Activated CD4-positive, alpha-beta T cell treated with anti-CD3 and anti-CD28 coated beads, Interleukin-2, amount 10 ng/mL, durations not matched to agents 7 days and 5 days (primary cell): Measurements from ENCODE around the gene GID8. TPM values are rescaled to one million over a fixed set of nuclear protein-coding genes. Genes with fewer than 3 reads are reported as not detected.

Experiments used
- CTCF ChIA-PET: fragments of 350-600 bp; sonication (Branson Sonifier 250); formaldehyde crosslinking; loops from one replicate; lab custom pipeline; 2021; ENCODE audit warnings: antibody characterized with exemption; lab: Charles Lee
- POLR2A ChIA-PET: fragments of 350-600 bp; sonication (Branson Sonifier 250); formaldehyde crosslinking; loops from one replicate; lab custom pipeline; 2021; ENCODE audit warnings: antibody characterized with exemption; lab: Charles Lee
- DNase-seq: peaks from one replicate; pipeline ENCODE4 v3.0.0-alpha.2; 2020
- H3K27ac Mint-ChIP-seq: one replicate; pipeline ENCODE4 v1.8.0; 2021; ENCODE audit warnings: mild to moderate bottlenecking, moderate library complexity, mixed read lengths
- H3K27me3 Mint-ChIP-seq: one replicate; pipeline ENCODE4 v1.8.0; 2021; ENCODE audit warnings: mixed read lengths
- H3K36me3 Mint-ChIP-seq: one replicate; pipeline ENCODE4 v1.8.0; 2021; ENCODE audit warnings: low read depth, mixed read lengths
- H3K4me1 Mint-ChIP-seq: one replicate; pipeline ENCODE4 v1.8.0; 2021; ENCODE audit warnings: mixed read lengths
- H3K4me3 Mint-ChIP-seq: one replicate; pipeline ENCODE4 v1.8.0; 2021; ENCODE audit warnings: mild to moderate bottlenecking, moderate library complexity, mixed read lengths
- H3K9me3 Mint-ChIP-seq: one replicate; pipeline ENCODE4 v1.8.0; 2021; ENCODE audit warnings: mixed read lengths
- total RNA-seq, 2 experiments: library from RNA; stranded (reverse); gene quantifications; one replicate each; pipeline ENCODE4 v1.2.3, GENCODE V29; 2021

GID8 gene
- total RNA-seq, 2 experiments from 2014 or later = 32.5 to 35.1 TPM

DNA sequence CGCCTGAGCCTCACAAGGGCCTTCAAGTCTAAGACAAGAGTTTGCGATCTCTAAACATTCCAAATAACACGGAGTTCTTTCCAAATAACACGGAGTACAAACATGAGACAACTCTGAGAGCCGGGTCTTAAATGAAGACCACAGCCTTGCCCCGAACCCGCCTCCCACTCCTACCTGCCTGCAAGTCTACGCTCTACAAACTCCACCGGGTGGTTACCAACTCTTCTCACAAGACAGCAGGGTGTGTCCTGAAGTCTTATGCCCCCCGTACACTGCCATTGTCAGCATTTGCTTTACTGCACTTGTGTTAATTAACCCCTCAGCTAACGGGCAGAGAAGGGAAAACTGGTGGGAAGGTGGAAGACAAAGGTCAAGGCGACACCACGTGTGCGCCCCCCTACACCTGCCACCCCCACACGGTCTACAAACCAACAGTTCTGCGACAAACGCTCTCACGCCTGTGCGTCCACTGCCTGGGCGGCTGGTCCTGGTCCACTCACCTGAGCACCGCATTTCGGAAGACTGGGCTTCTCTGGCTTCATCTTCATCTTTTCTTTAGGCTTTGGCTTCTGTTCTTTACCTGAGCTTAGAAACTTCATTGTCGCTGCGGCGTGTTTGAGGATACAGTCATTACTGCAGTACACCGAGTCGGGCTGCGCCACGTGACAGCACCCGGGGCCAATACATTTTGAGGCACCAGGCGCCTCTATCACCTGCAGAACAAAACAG is 31.1 kb upstream of the GID8 start:
- Mint-ChIP-seq H3K9me3 (no peaks in the 10 kb centered on the region), H3K4me3 (no peak overlapping the region), H3K27me3 (no peaks in the 10 kb centered on the region), H3K36me3 (peaks cover 72% of the 10 kb centered on the region), H3K27ac (no peak overlapping the region), H3K4me1 (peaks cover 33% of the 10 kb centered on the region)
- ChIA-PET CTCF (interaction anchor here (0.9 to 3.3 kb wide), 7 partner anchors 8 to 32 kb away, joined by 3 to 24 read pairs (median 3); no protein-coding TSS in a partner anchor), POLR2A (interaction anchor here (0.7 kb wide), 1 partner anchor 142 kb away, joined by 9 read pairs; no protein-coding TSS in a partner anchor)
- DNase-seq = no peak

DNA sequence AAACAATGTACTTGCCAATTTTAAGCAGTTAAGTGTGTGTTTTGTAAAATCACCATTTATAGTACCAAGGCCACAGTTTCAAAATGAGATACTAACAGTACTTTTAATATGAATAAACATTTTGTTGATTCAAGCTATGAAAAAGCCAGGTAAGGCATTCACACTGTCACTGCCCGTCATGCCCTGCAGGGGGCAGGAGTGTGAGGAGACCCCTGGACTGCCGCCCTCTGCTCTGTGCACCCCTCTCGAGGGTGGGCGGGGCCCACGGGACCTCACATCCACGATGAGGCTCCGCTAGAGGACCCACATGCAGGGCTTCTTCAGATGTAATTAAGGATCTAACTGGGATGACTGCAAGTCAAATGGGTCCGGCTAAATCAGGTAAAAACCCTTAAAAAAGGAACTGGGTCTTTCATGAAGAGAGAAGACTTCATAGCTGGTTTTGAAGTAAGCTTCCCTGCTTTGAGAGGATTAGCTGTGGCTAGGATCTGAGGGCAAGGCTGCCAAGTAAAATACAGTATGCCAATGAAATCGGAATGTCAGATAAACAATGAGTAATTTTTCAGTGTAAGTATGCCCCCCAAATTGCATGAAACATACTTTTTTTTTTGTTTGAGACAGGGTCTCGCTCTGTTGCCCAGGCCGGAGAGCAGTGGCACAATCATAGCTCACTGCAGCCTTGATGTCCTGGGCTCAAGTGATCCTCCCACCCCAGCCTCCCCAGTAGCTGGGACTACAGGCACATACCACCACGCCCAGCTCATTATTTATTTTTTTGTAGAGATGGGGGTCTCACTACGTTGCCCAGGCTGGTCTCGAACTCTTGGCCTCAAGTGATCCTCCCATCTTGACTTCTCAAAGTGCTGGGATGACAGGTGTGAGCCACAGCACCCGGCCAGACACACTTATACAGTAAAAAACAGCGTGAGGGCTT is 30.3 kb upstream of the GID8 start:
- CTCF ChIA-PET = interaction anchor here (0.7 to 3.3 kb wide), 10 partner anchors 8 to 32 kb away, joined by 3 to 24 read pairs (median 3); no protein-coding TSS in a partner anchor
- Mint-ChIP-seq H3K27me3 (no peaks in the 10 kb centered on the region), H3K27ac (no peak overlapping the region), H3K4me3 (no peak overlapping the region), H3K36me3 (peaks cover 73% of the 10 kb centered on the region), H3K9me3 (no peaks in the 10 kb centered on the region), H3K4me1 (peaks cover 30% of the 10 kb centered on the region)
- peak; percentile 32 for DNase-seq
- POLR2A ChIA-PET = interaction anchor here (0.7 kb wide), 1 partner anchor 143 kb away, joined by 9 read pairs; no protein-coding TSS in a partner anchor

DNA sequence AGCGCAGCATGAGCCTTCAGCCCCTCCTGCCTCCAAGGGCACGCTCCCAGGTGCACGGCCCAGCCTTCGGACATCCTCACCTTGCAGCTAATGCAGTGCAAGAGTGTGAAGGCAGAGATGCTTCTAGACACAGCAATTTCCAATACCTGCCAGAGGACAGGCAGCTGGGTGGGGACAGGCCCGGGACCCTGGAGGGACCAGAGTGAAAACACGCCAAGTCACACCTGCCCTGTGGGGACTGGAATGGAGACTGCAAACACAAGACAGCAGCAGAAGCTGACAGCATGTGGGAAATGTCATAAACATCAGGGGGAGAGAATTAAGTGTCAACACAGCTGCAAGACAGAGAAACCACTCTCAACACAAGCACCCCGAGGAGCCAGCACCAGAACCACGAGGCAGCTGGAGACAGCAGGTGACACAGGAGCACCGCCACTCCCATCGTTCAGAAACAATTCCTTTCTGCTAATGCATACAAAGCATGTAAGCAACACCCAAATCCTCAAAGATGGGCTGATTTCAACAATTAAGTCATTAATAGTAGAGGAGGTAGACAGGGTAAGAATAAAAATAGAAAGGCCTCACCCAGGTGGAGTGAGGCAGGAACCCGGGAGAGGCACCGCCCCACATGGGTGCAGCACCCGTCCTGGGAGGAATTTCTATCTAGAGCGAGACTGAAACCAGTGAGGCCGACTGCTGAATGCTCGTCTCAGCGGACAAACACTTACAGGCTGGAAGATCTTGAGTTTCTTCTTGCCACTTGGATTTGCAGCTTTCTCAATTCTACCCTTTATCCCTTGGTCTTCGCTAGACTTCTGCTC is 28.8 kb upstream of the GID8 start:
- POLR2A ChIA-PET = no interaction called here

DNA sequence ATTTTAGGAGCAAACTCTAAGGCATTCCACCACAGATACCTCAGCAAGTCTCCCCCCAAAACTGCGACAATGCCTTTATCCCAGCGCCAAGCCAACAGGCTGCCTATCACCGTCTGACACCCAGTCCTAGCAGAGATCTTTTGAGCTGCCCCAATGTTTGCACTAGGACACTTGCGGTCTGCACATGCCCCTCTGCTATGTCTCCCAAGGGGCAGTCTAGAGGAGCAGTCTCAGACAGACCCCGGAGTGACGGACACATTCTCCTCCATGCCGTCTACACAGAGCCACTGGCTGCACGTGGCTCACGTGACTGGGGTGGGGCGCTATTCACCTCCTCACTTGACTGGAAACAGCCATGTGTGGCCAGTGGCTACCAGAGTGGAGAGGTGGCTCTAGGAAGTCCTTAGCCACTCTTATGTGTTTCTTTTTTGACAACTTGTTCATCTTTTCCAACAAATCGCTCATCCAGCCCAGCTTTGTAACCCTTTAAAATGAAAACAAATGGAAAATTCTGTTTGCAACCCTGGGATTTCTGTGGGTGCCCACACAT is 27.7 kb upstream of the GID8 start:
- H3K36me3 Mint-ChIP-seq = peaks cover 65% of the 10 kb centered on the region
- H3K27me3 Mint-ChIP-seq = no peaks in the 10 kb centered on the region
- ChIA-PET POLR2A (no interaction called here), CTCF (interaction anchor here (1.1 to 1.4 kb wide), 2 partner anchors 11 to 99 kb away, joined by 3 to 4 read pairs; no protein-coding TSS in a partner anchor)
- no peak overlapping the region for H3K27ac Mint-ChIP-seq
- H3K9me3 Mint-ChIP-seq = no peaks in the 10 kb centered on the region
- no peak overlapping the region for H3K4me3 Mint-ChIP-seq
- DNase-seq = no peak
- H3K4me1 Mint-ChIP-seq = peaks cover 33% of the 10 kb centered on the region

More for the DNA sequence above, 28.8 kb upstream of the GID8 start:
- peak overlapping the region; percentile 36 for H3K27ac Mint-ChIP-seq
- no peaks in the 10 kb centered on the region for H3K9me3 Mint-ChIP-seq
- H3K4me3 Mint-ChIP-seq = no peak overlapping the region
- CTCF ChIA-PET = interaction anchor here (1.1 to 3.3 kb wide), 2 partner anchors 10 to 100 kb away, joined by 3 to 24 read pairs; no protein-coding TSS in a partner anchor
- H3K4me1 Mint-ChIP-seq = peaks cover 29% of the 10 kb centered on the region
- H3K36me3 Mint-ChIP-seq = peaks cover 75% of the 10 kb centered on the region
- no peaks in the 10 kb centered on the region for H3K27me3 Mint-ChIP-seq
- DNase-seq = no peak

DNA sequence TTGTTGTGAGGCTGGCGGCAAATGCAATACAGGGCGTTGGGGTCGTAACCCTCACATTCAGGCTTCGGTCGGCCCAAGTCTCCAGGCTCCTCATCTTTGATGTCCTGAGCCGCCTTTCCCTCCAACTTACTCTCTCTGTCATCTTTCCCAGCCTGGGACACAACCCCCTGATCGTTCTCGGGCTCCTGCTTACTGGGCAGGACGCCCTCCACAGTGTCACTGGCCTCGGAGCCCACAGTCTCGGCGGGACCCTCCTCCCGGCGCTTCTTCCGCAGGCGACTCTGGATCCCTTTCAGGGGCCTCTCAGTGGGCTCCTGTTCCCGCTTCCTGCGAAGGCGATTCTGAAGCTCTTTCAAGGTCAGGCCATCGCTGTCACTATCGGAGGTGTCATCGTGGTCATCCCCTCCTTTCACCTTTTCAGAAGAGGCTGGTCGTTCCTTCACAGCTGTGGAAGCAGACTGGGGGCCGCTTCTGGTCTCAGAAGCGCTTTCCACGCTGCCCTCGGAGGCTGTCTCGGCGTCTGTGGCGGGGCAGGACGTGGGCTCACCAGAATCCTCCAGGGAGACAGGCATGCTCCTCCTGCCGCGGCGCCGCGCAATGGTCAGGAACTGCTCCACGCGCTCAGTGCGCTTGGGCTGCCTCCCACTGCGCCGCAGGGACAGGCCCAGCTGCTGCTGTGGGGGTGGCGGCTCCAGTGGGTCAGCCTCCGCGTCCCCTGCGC is 27.0 kb upstream of the GID8 start:
- ChIA-PET POLR2A (no interaction called here), CTCF (interaction anchor here (1.4 kb wide), 2 partner anchors 10 to 11 kb away, joined by 3 to 4 read pairs; no protein-coding TSS in a partner anchor)
- Mint-ChIP-seq H3K4me3 (no peak overlapping the region), H3K9me3 (no peaks in the 10 kb centered on the region), H3K36me3 (peaks cover 60% of the 10 kb centered on the region), H3K4me1 (peaks cover 39% of the 10 kb centered on the region), H3K27ac (no peak overlapping the region), H3K27me3 (no peaks in the 10 kb centered on the region)
- DNase-seq = no peak

DNA sequence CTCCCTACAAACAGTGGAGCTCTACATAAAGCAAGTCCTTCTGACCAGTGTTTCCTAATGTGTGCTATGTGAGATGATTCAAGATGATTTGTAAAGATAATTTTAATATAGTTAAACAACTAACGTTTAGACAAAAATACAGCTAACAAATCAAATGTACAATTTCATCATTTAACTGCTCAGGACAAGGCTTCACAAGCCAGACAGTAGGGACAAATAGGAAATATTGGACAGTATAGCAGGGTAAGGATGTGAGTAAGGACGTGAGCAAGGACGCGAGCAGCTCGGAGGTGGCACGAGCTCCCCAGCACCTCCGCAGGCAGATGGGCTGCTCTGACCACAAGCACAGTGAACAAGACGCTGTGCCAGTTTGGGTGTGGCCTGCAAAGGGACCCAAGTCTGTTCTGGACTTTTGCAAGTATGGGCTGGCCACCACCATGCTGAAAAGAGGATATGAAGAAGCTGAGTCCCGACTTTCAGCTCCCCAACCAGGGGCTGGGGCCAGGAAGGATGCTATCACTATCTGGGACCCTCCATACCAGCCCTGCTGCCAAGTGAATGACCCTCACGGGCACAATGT is 26.2 kb upstream of the GID8 start:
- no peak overlapping the region for H3K27ac Mint-ChIP-seq
- no peaks in the 10 kb centered on the region for H3K27me3 Mint-ChIP-seq
- H3K9me3 Mint-ChIP-seq = no peaks in the 10 kb centered on the region
- H3K36me3 Mint-ChIP-seq = peaks cover 55% of the 10 kb centered on the region
- peaks cover 45% of the 10 kb centered on the region for H3K4me1 Mint-ChIP-seq
- ChIA-PET POLR2A (no interaction called here), CTCF (interaction anchor here (0.7 to 1.6 kb wide), 6 partner anchors 9 to 19 kb away, joined by 3 to 4 read pairs (median 3); no protein-coding TSS in a partner anchor)
- no peak overlapping the region for H3K4me3 Mint-ChIP-seq
- DNase-seq = no peak

DNA sequence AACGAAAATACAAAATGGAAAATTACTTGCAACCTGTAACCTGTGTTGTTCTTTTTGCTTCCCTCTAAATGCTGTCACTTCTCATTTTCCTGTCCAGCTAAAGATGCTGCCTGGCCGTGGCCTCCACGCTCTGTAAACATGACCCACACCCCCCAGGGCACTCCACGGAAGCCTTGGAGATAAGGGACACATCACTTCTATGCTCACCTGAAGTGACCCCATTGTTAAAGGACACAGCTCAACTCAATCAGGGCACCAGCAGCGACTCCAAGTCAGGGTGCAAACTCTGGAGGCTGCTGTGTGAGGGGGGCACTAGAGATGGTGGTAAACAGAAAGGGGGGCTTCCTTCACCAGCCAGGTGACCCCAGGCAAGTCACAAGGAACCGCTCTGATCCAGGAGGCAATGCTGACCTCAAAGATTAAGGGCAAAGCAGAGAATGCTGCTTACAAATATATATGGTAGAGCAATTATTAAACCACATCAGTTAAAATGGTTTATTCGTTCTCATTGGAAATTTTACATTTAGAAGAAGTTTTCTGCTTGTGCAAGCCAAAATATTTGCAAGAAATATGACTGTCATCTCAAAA is 24.8 kb upstream of the GID8 start:
- no peak overlapping the region for H3K27ac Mint-ChIP-seq
- H3K4me3 Mint-ChIP-seq = no peak overlapping the region
- peaks cover 50% of the 10 kb centered on the region for H3K36me3 Mint-ChIP-seq
- H3K27me3 Mint-ChIP-seq = no peaks in the 10 kb centered on the region
- ChIA-PET POLR2A (interaction anchor here (0.7 kb wide), 1 partner anchor 102 kb away, joined by 5 read pairs; no protein-coding TSS in a partner anchor), CTCF (interaction anchor here (1.1 to 1.6 kb wide), 3 partner anchors 14 to 41 kb away, joined by 3 read pairs; no protein-coding TSS in a partner anchor)
- H3K9me3 Mint-ChIP-seq = no peaks in the 10 kb centered on the region
- peaks cover 54% of the 10 kb centered on the region for H3K4me1 Mint-ChIP-seq
- DNase-seq = no peak

DNA sequence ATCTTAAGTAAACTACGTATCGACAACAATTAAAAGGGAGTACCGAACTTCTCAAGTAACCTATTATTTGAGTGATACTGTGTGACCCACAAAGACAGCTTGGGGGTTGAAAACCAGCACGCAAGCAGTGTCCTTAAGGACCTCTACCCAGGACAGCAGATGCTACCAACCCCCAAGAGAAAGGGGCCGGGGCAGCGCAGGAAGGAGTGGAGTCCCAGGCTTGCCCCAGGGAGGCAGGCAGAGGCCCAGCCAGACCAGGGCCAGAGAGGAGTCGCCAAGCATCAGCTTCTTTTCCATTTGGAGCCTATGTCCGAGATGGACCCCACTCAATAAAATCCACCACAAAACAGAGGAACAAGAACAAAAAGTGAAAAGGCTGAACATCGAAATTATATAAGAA is 23.5 kb upstream of the GID8 start:
- no peak overlapping the region for H3K27ac Mint-ChIP-seq
- DNase-seq = no peak

DNA sequence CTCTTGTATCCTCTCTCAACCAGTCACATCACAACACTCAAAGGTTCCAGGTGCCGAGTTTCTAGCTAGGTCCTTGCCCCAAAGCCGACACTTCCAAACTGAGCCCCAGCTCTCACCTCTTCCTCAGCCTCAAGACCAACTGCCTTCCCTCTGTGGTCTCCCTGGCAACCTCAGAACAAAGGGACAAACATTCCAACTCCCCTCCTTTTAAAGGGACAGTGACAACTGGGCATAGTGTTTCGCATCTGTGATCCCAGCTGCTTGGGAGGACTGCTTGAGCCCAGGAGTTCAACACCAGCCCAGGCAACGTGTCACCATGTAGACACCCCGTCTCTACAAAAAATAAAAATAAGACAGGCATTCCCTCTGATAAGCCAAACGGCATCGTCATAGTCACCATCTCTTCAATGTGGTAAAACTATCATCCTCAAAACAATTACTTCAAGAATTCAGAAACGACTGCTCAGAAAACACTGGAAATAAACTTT is 22.9 kb upstream of the GID8 start:
- H3K9me3 Mint-ChIP-seq = no peaks in the 10 kb centered on the region
- peak overlapping the region; percentile 71 for H3K27ac Mint-ChIP-seq
- no peaks in the 10 kb centered on the region for H3K27me3 Mint-ChIP-seq
- peak; percentile 51 for DNase-seq
- POLR2A ChIA-PET = interaction anchor here (0.7 kb wide), 1 partner anchor 11 kb away, joined by 3 read pairs; no protein-coding TSS in a partner anchor
- CTCF ChIA-PET = interaction anchor here (1.2 to 1.6 kb wide), 3 partner anchors 9 to 58 kb away, joined by 3 to 4 read pairs (median 3); no protein-coding TSS in a partner anchor
- H3K36me3 Mint-ChIP-seq = peaks cover 40% of the 10 kb centered on the region
- H3K4me1 Mint-ChIP-seq = peaks cover 62% of the 10 kb centered on the region
- H3K4me3 Mint-ChIP-seq = peak overlapping the region; percentile 24

More for the DNA sequence above, 23.5 kb upstream of the GID8 start:
- Mint-ChIP-seq H3K4me1 (peaks cover 60% of the 10 kb centered on the region), H3K36me3 (peaks cover 43% of the 10 kb centered on the region), H3K9me3 (no peaks in the 10 kb centered on the region), H3K27me3 (no peaks in the 10 kb centered on the region), H3K4me3 (no peak overlapping the region)
- ChIA-PET CTCF (interaction anchor here (1.2 to 1.6 kb wide), 4 partner anchors 8 to 58 kb away, joined by 3 to 4 read pairs (median 3); no protein-coding TSS in a partner anchor), POLR2A (interaction anchor here (0.7 kb wide), 1 partner anchor 11 kb away, joined by 3 read pairs; no protein-coding TSS in a partner anchor)
